Stimulated activated CD4-positive, alpha-beta T cell treated with anti-CD3 and anti-CD28 coated beads, Interleukin-12 subunit alpha, Interleukin-12 subunit beta, amount 100 ng/mL, for 48 hours (primary cell): ENCODE measurements around the gene MRPL55.

Experiments used
- DNase-seq, 3 donors: peaks; one replicate each; pipeline ENCODE4 v3.0.0-alpha.2; 2020; ENCODE audit warnings: low read depth in 2 of 3, low spot score in 1 of 3

The MRPL55 gene

DNA sequence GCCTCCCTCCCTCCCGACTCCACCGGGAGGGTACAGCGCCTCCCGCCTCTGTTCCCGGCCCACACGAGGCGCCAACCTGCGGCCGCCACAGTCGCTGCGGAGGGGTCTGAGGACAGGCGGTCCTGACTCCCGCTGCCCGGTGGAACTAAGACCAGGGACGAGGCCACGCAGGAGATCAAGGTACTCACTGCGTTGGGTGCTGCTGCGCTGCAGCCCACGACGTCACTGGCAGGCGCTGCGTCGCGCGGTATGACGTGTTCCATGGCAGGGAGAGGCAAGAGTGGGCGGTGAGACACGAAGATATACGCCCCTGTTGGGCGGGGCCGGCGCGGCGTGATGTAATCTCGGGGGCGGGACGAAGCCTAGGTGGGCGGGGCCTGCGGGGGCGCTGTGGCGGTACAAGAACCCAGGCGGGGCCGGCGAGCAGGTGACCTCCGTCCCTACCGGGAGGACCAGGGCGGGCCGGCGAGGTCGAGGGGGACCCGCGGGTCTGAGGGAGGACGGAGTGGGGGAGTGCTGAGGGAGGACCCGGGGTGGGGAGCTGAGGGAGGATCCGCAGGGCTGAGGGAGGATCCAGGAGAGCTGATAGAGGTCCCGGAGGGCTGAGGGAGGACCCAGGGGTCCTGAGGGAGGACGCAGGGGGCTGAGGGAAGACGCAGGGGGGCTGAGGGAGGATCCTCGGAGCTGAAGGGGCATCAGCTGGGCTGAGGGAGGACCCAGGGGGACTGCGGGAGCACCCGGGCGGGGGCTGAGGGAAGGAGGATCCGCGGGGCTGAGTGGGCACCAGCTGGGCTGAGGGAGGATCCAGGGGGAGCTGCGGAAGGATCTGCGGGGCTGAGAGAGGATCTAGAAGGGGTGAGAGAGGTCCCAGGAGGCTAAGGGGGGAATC lies at the start of gene MRPL55:
MRPL55 (minus strand) TSS at position 227 of the 889 bp plus-strand sequence. CDS start 1,039 bp downstream, outside the sequence.
- DNase-seq: peak; percentile 94 to 100 (median 97)

DNA sequence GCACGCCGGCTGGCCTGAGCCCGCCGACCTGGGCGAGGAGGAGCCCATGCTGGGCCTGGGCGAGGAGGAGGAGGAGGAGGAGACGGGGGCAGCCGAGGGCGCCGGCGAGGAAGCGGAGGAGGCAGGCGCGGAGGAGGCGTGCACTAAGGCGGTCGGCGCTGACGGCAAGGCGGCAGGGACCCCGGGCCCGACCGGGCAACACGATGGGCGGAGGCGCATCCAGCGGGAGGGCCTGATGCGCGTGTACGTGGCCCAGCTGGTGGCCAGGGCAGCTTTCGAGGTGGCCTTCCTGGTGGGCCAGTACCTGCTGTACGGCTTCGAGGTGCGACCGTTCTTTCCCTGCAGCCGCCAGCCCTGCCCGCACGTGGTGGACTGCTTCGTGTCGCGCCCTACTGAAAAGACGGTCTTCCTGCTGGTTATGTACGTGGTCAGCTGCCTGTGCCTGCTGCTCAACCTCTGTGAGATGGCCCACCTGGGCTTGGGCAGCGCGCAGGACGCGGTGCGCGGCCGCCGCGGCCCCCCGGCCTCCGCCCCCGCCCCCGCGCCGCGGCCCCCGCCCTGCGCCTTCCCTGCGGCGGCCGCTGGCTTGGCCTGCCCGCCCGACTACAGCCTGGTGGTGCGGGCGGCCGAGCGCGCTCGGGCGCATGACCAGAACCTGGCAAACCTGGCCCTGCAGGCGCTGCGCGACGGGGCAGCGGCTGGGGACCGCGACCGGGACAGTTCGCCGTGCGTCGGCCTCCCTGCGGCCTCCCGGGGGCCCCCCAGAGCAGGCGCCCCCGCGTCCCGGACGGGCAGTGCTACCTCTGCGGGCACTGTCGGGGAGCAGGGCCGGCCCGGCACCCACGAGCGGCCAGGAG lies 49.3 kb upstream of the MRPL55 start:
- DNase-seq: no peak

DNA sequence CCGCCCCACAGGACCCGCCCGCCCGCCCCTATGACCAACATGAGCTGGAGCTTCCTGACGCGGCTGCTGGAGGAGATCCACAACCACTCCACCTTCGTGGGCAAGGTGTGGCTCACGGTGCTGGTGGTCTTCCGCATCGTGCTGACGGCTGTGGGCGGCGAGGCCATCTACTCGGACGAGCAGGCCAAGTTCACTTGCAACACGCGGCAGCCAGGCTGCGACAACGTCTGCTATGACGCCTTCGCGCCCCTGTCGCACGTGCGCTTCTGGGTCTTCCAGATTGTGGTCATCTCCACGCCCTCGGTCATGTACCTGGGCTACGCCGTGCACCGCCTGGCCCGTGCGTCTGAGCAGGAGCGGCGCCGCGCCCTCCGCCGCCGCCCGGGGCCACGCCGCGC lies 48.6 kb upstream of the MRPL55 start:
- no peak for DNase-seq

DNA sequence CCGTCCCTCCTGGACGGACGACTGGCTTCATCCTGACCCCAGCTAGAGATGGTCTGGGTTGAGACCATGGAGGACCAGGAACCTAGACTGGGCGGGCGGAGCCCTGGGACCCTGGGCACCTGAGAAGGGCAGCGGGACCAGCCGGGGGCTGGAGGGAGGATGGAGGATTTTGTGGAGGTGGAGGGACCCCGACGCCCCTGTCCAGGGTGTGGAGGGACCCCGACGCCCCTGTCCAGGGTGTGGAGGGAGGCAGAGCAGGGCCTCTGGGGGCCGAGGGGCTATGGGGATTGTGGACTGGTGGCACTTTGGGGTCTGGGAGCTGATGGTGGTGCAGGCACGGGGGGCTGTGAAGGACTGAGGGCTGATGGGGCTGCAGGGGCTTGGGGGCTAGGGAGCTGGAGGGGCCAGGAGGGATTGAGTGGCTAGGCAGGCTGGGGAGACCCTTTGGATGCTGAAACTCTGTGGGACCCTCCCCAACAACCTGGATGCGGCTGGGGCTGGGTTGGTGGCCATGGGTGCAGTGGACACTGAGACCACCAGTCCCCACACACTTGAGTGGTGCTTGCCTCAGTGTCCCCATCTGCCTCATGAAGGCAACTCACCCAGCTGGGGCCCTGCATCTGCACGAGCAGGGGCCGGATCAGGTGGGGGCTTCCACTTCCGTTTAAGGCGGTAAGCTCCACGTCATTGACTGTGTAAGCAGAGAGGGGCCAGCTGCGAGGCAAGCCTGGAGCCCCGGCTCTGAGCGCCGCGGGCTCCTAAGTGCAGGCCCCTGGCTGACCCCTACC lies 48.0 kb upstream of the MRPL55 start:
- DNase-seq: no peak

DNA sequence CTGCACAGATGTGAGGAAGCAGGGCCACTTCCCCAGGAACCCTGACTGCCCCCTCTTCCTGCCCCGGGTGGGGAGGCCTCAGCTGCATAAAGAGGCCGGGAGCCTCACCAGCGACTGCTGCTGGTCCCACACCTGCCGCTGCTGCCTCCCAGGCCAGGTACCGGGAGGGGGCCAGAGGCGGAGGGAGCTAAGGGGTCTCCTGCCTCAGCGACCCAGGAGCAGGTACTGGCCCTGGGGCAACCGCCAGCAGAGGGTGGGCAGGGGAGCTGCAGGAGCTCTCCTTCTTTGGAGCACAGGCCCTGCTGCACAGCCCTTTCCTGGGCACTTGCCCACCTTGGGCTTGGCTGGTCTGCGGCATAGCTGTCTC lies 47.4 kb upstream of the MRPL55 start:
- no peak for DNase-seq

DNA sequence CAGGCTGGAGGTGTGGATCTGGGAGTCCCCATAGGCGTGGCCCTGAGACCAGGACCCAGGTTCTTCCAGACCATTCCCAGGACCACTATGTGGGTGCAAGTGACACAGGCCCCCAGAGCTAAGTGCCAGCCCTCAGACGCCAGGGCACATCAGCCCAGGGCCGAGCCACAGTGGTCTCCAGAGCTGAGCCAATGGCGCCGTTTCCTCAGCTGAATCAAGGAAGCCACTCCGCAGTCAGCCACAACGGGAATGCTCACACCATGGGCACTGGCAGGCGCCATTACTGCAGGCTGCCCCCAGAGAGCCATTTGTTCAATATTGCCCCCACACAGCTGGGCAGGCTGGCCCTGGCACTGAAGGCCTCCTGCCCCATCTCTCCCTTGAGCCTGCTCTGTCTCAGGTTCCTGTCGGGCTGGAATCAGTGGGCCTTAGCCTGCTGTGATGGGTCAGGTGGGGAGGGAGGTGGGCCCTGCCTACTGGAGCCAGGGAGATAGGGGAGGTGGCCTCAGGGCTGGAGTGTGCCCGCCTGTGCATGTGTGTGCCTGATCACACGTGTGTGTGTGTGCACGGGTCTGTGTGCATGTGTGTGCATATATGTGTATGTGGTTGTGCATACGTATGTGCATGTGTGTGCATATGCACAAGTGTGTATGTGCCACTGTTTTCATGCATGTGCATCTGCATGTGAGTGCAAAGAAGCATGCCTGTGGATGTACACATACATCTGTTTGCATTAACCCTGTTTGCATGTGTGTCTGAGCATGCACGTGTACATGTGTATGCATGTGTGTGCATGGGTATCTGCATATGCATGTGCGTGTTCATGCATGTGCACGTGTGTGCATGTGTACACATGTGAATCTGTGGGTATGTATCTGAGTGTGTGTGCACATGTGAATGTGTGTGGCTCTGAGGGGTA lies 46.8 kb upstream of the MRPL55 start:
- no peak for DNase-seq

DNA sequence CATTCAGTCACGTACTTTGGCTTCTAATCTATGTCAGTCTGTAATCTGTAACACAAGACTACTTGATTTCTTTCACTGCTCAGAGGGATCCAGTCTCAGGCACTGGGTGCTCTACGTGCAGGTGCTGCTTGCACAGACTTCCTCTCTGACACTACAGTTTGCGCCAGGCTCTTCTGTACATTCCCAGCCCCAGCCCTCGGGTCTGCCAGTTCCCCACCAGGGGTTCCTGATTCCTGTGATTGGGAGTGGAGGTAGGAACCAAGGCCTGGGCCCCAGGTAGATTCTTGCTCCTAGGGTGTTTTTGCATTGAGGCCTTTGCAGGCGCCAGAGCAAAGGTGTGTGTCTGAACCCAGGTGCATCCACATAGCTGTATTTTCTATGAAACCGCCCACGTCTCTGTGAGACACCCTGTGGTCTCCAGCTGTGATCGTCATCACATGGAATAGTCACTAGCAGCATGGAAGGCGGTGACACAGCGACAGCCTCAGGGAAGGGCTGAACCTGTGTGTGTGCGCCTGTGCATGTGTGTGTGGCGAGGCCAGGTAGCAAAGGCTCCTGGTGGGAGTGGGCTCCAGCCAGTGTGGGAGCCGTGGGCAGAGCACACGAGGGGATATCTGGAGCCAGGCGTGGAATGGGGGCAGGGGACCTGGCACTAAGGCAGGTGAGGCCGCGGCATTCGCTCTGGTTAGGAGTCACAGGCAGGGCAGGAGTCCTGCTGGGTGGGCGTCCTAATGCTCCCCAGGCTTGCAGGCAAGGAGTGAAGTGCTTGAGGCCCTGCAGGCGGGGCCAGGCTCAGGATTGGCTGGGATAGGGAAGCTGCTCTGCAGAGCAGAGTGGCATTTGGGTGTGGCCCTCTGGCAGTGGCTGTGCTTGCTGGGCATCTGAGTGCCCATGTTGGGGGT lies 45.8 kb upstream of the MRPL55 start:
- DNase-seq: peak in 2 of 3 donors; percentile 41

DNA sequence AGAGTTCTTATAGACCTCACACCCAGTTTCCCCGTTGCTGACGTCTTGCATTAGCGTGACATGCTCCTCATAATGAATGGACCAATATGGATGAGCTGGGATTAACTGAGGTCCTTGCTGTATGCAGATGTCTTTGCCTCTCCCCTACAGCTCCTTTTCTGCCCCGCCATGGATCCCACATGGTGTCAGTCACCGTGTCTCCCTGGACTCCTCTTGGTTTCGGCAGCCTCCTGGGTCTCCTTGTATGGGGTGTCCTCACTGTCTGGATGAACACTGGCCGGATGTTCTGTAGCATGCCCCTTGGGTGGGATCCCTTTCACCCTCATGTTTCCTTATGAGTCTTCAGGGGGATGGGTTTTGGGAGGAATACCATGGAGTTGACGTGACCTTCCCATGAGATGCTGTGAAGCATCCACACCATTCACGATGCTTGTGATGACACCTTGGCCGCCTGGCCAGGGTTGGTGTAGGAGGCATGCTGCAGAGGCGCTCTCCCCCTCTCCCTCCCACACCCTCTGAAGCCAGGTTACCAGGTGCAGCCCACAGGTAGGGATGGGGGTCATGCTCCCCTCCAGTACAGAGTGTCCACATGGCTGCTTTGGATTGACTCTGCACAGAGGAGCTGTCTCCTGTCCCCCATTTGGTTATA lies 45.0 kb upstream of the MRPL55 start:
- DNase-seq: no peak

DNA sequence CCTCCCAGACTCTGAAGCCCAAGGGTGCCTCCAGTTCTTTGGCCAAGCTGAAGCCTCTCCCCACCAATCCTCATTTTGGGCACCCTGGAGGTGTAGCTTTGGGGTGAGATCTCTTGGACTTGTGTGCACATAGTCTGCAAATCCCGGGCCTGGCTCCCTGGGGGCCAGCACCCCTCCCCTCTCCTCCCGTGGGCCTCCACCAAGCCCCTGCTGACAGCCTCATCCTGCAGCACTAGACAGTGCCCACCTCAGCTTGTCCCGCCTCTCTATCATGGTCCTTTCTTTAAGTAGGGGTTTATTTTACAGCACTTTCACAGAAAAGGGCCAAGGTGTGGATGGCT lies 43.8 kb upstream of the MRPL55 start:
- DNase-seq: no peak

DNA sequence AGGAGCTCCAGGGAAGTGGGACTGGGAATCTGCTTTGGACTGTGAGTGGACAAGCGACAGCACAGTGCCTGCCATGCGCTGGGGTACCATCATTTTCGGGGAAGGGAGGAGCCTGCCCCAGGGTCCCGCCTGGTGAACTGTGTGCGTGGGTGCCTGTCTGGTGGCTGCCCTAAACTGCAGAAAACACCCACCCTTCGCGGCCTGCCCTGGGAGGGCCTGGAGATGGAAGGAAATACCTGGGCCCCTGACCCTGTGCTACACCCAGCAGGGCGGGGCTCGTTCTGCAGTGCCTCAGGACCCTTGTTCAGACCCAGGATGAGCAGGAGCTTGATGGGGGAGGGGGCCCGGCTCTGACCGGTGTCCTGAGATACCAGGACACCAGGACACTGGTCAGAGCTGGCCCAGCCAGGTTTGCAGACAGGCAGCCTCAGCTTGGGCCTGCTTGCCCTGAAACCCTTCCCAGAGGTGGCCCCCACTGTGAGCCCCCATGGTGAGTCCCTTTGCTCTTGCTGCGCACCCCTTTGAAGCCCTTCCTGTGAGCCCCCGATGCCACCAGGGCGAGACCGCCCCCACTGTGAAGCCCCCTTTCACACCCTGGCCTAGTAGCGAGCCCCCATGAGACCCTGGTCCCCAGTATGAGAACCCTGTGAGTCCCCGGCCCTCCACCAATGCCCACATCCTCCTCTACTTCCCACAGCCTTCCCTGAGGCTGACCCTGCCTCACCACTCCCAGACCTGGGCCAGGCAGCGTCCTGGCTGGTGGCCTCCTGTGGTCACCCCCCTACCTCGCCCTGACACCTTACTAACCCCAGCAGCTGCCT lies 43.2 kb upstream of the MRPL55 start:
- no peak for DNase-seq

DNA sequence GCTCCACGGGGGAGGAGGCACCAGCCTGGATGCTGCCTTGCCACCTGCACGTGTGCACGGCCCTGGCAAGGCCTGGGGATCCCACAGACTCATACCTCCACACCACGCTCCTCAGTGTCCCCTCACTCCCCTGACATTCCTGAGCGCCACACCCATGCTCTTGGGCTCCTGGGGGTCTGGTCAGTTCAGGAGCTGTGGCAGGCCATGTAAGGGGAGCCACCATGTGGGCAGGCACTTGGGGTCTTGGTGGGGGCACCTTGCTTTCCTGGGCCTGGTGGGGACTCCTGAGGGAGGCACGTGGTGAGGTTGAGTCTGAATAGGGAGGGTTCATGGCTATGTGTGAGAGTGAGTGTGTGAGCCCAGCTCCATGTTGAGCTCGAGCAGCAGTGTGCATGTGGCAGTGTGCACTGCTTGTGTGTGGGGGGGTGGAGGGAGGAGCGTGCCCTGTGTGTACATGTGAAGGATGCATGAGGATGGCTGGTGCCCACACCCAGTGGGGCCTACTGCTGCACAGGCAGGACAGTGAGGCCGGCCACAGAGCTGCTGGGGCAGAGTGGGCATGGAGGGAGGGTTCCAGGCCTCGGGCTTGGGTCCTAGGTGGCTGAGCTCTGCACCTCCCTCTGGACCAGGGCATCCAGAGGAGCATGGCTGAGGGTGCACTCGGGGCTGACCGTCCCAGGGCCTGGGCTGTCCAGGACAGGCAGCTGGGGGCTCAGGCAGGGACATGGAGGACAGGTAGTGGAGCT lies 42.3 kb upstream of the MRPL55 start:
- no peak for DNase-seq

DNA sequence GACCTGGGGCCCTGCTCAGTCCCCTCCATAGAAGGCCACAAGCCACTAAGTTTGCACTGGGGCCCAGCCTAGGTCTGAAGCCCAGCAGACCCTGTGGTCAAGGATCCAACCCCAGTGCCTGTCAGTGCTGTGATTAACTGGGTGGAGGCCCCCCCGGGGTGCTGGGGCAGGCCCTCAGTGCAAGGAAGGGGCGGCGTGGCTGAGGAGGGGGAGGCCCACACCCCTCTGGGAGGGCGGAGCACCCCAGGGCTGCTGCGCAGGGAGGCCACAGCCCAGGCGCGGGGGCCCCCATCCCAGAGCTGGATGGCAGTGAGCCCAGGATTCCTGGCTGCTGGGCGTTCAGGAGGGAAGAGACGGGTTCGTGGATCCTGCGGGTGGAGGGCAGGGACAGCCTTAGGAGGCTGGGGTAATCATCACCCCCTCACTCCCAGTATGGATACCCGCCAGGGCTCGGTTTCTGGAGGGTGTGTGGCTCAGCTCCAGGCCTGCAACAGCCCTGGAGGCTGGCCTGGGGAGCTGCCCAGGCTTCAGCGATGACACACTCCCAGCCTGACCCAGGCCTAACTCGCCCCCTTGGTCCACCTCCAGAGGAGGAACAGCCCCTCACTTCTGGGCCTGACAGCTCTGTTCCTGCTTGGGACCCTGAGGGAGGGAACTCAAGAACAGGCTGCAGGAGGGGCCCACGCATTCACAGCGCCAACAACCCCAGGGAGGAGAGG lies 41.5 kb upstream of the MRPL55 start:
- no peak for DNase-seq

DNA sequence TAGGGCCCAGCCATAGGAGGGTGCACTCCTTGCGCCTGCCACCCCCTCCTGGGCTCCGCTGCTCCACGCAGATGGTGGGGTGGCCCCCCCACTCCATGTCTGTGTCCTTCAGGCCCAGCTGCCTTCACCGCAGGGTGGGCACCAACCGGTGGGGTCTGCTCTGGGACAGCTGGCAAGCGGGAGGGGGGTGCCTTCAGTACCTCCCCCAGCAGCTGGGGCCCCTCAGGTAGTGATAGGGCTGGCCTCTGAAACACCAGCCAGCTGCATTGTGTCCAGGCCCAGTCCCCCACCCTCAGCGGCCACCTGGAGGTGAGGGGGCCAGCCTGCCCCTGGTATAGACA lies 41.0 kb upstream of the MRPL55 start:
- DNase-seq: no peak

DNA sequence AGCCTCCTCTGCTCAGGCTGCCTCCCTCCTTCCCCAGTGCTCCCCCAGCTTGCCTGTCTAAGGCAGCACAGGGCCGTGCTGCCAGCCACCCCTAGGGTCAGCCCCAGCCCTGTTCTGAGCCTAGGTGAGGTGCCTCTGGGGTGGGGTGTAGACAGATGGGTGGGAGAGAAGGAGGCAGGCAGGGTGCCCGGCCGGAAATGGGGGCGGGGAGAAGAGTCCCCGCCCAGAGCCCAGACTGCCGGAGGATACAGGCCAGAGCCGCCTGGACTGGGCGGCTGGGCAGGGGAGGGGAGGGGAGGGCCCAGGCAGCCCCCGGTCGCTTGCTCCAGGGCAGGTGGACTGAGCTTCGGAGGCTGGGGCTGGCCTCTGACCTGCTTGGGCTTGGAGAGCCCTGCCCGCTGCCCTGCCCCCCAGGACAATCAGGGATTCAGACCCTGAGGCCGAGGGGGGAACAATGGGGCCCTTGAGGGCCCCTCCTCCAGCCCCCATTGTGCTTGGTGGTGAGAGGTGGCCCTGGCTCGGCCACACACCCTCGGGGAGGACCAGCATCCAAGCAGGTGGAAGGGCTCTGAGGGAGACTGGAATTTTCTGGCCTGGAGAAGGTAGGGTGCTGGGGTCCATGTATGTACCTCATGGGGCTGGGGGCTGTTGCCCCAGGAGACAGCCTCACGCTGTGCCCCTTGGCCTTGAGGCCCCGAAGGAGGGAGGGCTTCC lies 40.5 kb upstream of the MRPL55 start, which contains the start of gene GJC2:
GJC2 (plus strand) TSS at position 525 of the 714 bp plus-strand sequence. CDS start 7,829 bp downstream, outside the sequence.
- DNase-seq: no peak

DNA sequence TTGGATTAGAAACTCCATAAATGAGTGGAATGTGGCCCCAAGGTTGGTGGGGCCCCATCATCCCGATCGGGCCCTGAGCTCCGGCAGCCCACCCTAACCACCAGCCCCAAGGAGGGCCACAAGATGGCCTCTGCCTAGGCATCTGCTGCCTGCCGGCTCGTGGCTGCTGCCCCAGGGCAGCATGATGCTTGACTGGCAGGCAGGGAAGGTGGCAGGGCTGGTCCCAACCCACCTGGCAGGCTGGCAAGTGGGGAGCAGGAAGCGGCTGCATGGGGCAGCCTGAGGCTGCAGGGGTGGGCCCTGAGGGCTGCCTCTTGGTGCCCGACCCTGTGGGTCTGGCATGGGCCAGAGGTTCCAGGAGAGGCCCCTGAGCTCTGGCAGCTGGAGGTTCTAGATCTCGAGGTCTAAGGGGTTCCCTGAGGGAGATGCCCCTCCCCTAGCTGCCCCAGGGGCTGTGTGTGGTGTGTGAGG lies 39.9 kb upstream of the MRPL55 start:
- no peak for DNase-seq
